CD4-positive, alpha-beta memory T cell (primary cell): ENCODE measurements around the gene PLEKHO1. TPM values are rescaled to one million over a fixed set of nuclear protein-coding genes. Genes with fewer than 3 reads are reported as not detected.

Experiments
- polyA plus RNA-seq, 2 donors: library from polyadenylated mRNA; unstranded; fragments of 300-500 nt; fragmentation: Illumina TruSeq; gene quantifications; one replicate each; pipeline ENCODE4 v1.2.3, GENCODE V29; 2021
- total RNA-seq, 2 experiments: library from RNA; stranded (reverse); gene quantifications; one replicate each; pipeline ENCODE4 v1.2.3, GENCODE V29; 2021

The PLEKHO1 gene
- total and polyA plus RNA-seq, 4 experiments from 2014 or later = 40.5 to 154 (median 98.5) TPM

Other genes with a start within 250 kb of the PLEKHO1 start
- 1 to 10 TPM; 4.3 to 5.0 TPM for gene SV2A, start 232.1 kb upstream of the PLEKHO1 start, total RNA-seq
- 1 to 10 TPM; 2.8 to 2.9 TPM for gene SV2A, start 232.1 kb upstream of the PLEKHO1 start, polyA plus RNA-seq
- gene SF3B4, start 222.1 kb upstream of the PLEKHO1 start, total RNA-seq = 10 to 100 TPM; 47.7 to 48.8 TPM
- gene SF3B4, start 222.1 kb upstream of the PLEKHO1 start, polyA plus RNA-seq = 100 to 1,000 TPM in 1 of 2 donors, 10 to 100 TPM in 1; 82.2 to 112 TPM
- gene MTMR11, start 213.0 kb upstream of the PLEKHO1 start, total RNA-seq = 1 to 10 TPM; 1.3 to 2.1 TPM
- gene MTMR11, start 213.0 kb upstream of the PLEKHO1 start, polyA plus RNA-seq = under 1 TPM in 1 of 2 donors, not detected in 1; 0.28 TPM
- 10 to 100 TPM; 15.3 to 17.6 TPM for gene OTUD7B, start 139.2 kb upstream of the PLEKHO1 start, total RNA-seq
- gene OTUD7B, start 139.2 kb upstream of the PLEKHO1 start, polyA plus RNA-seq = 1 to 10 TPM in 1 of 2 donors, under 1 TPM in 1; 0.27 to 2.8 TPM
- 10 to 100 TPM; 32.1 to 38.5 TPM for gene VPS45, start 82.1 kb upstream of the PLEKHO1 start, total RNA-seq
- gene VPS45, start 82.1 kb upstream of the PLEKHO1 start, polyA plus RNA-seq = 10 to 100 TPM; 25.1 to 36.7 TPM
- gene ANP32E, start 86.2 kb downstream of the PLEKHO1 start, total RNA-seq = 10 to 100 TPM; 53.4 to 57.9 TPM
- 10 to 100 TPM; 65.6 to 66.5 TPM for gene ANP32E, start 86.2 kb downstream of the PLEKHO1 start, polyA plus RNA-seq
- not detected for gene CA14, start 107.9 kb downstream of the PLEKHO1 start, total RNA-seq
- gene CA14, start 107.9 kb downstream of the PLEKHO1 start, polyA plus RNA-seq = under 1 TPM in 1 of 2 donors, not detected in 1; 0.40 TPM
- 100 to 1,000 TPM; 118 to 120 TPM for gene APH1A, start 119.1 kb downstream of the PLEKHO1 start, total RNA-seq
- 10 to 100 TPM; 45.1 to 72.0 TPM for gene APH1A, start 119.1 kb downstream of the PLEKHO1 start, polyA plus RNA-seq
- gene C1orf54, start 122.9 kb downstream of the PLEKHO1 start, total RNA-seq = 1 to 10 TPM; 2.5 to 3.4 TPM
- 1 to 10 TPM; 5.3 to 7.4 TPM for gene C1orf54, start 122.9 kb downstream of the PLEKHO1 start, polyA plus RNA-seq
- under 1 TPM; 0.67 to 0.94 TPM for gene CIART, start 132.6 kb downstream of the PLEKHO1 start, total RNA-seq
- 1 to 10 TPM in 1 of 2 donors, under 1 TPM in 1; 0.36 to 2.6 TPM for gene CIART, start 132.6 kb downstream of the PLEKHO1 start, polyA plus RNA-seq
- 10 to 100 TPM; 62.9 to 68.7 TPM for gene MRPS21, start 143.9 kb downstream of the PLEKHO1 start, total RNA-seq
- gene MRPS21, start 143.9 kb downstream of the PLEKHO1 start, polyA plus RNA-seq = 10 to 100 TPM; 68.2 to 89.4 TPM
- gene PRPF3, start 171.6 kb downstream of the PLEKHO1 start, total RNA-seq = 100 to 1,000 TPM; 131 to 139 TPM
- gene PRPF3, start 171.6 kb downstream of the PLEKHO1 start, polyA plus RNA-seq = 10 to 100 TPM in 1 of 2 donors, 1 to 10 TPM in 1; 8.6 to 24.3 TPM
- 10 to 100 TPM; 60.0 to 61.0 TPM for gene RPRD2, start 214.2 kb downstream of the PLEKHO1 start, total RNA-seq
- 10 to 100 TPM; 10.1 to 37.1 TPM for gene RPRD2, start 214.2 kb downstream of the PLEKHO1 start, polyA plus RNA-seq